CD4-positive, CD25-positive, alpha-beta regulatory T cell (primary cell): ENCODE results near the gene MRPL41. TPM values are rescaled to one million over a fixed set of nuclear protein-coding genes. Genes with fewer than 3 reads are reported as not detected.
A peak's percentile ranks its signal among the peaks of the same experiment; 100 is the strongest.
"Not testable (repeated sequence)": the region's sequence is repeated elsewhere in the genome, so short reads cannot be mapped to it uniquely, and the experiment has no call there.

Experiments
- ATAC-seq, 2 donors: fragments of 150-1000 bp; cut with Tn5 transposase; one replicate each; pipeline ENCODE4 v1.10.0; 2021; ENCODE audit warnings: low read depth in 2 of 2, moderate number of reproducible peaks in 2 of 2, moderate library complexity in 1 of 2
- DNase-seq, 3 donors: peaks; one replicate each; pipeline versions ENCODE4 v3.0.0 to v3.0.0-alpha.2; 2012 to 2022; ENCODE audit warnings: mixed read lengths in 1 of 3
- H3K27ac ChIP-seq: one replicate; pipeline ENCODE4 v1.7.0; 2013; ENCODE audit warnings: mild to moderate bottlenecking, low read length; ENCODE audit not compliant: insufficient read depth, poor library complexity, severe bottlenecking
- H3K27me3 ChIP-seq: one replicate; pipeline ENCODE4 v1.7.0; 2013; ENCODE audit warnings: low read length; ENCODE audit not compliant: control insufficient read depth, insufficient read depth
- H3K36me3 ChIP-seq: one replicate; pipeline ENCODE4 v1.7.0; 2013; ENCODE audit warnings: mild to moderate bottlenecking, low read length, moderate library complexity; ENCODE audit not compliant: control insufficient read depth, insufficient read depth
- H3K4me1 ChIP-seq: 2 replicates; pipeline ENCODE4 v1.7.0; 2013; ENCODE audit warnings: mild to moderate bottlenecking, low read length; ENCODE audit not compliant: insufficient read depth, control insufficient read depth, poor library complexity, severe bottlenecking
- H3K4me3 ChIP-seq: one replicate; pipeline ENCODE4 v1.7.0; 2013; ENCODE audit warnings: low read depth, mild to moderate bottlenecking, low read length, moderate library complexity
- H3K9me3 ChIP-seq, 2 experiments: 1 replicate in 1 of 2; 2 replicates in 1 of 2; pipeline ENCODE4 v1.7.0; 2013; ENCODE audit warnings: low read length in 2 of 2, mild to moderate bottlenecking in 1 of 2, moderate library complexity in 1 of 2; ENCODE audit not compliant: control insufficient read depth in 2 of 2
- H3K27ac Mint-ChIP-seq, 3 donors: one replicate each; pipeline ENCODE4 v1.8.0; 2020 to 2022; ENCODE audit warnings: mild to moderate bottlenecking in 3 of 3, mixed read lengths in 3 of 3, moderate library complexity in 2 of 3
- H3K27me3 Mint-ChIP-seq: one replicate; pipeline ENCODE4 v1.8.0; 2022; ENCODE audit warnings: mild to moderate bottlenecking, mixed read lengths
- H3K36me3 Mint-ChIP-seq: one replicate; pipeline ENCODE4 v1.8.0; 2020; ENCODE audit warnings: mixed read lengths
- H3K4me1 Mint-ChIP-seq, 4 donors: one replicate each; pipeline ENCODE4 v1.8.0; 2020 to 2022; ENCODE audit warnings: mixed read lengths in 4 of 4, mild to moderate bottlenecking in 1 of 4
- H3K4me3 Mint-ChIP-seq, 4 donors: one replicate each; pipeline ENCODE4 v1.8.0; 2020 to 2022; ENCODE audit warnings: mild to moderate bottlenecking in 4 of 4, mixed read lengths in 4 of 4, moderate library complexity in 3 of 4
- H3K9me3 Mint-ChIP-seq, 7 donors: one replicate each; pipeline ENCODE4 v1.8.0; 2020 to 2022; ENCODE audit warnings: mixed read lengths in 7 of 7, mild to moderate bottlenecking in 3 of 7, moderate library complexity in 2 of 7
- polyA plus RNA-seq, 4 donors: library from polyadenylated mRNA; unstranded; fragments of 300-500 nt; fragmentation: Illumina TruSeq; gene quantifications; one replicate each; pipeline ENCODE4 v1.2.3, GENCODE V29; 2021
- total RNA-seq: library from RNA; stranded (reverse); gene quantifications from one replicate; pipeline ENCODE4 v1.2.3, GENCODE V29; 2022

The MRPL41 gene
- total and polyA plus RNA-seq, 5 donors from 2014 or later = 38.1 to 64.3 (median 44.2) TPM

GRCh38 chr9:137550958-137551263 is 768 bp upstream of the MRPL41 start:
- not testable (repeated sequence) for H3K27ac Mint-ChIP-seq, ATAC-seq, H3K36me3 ChIP-seq, H3K27me3 ChIP-seq, H3K4me3 ChIP-seq, DNase-seq, H3K9me3 ChIP-seq, H3K27me3 Mint-ChIP-seq, H3K36me3 Mint-ChIP-seq, H3K9me3 Mint-ChIP-seq
- H3K27ac ChIP-seq = peak overlapping the region; percentile 76
- peaks cover 15% of the 10 kb centered on the region for H3K4me1 ChIP-seq
- peaks cover 0 to 29% (median 12%) of the 10 kb centered on the region in 4 donors for H3K4me1 Mint-ChIP-seq
- H3K4me3 Mint-ChIP-seq = peak overlapping the region in 2 of 4 donors; percentile 31 to 63

- H3K27me3 Mint-ChIP-seq = no peaks in the 10 kb centered on the region
- Histone ChIP-seq H3K27ac (peak overlapping the region; percentile 76), H3K27me3 (no peaks in the 10 kb centered on the region), H3K4me3 (peak overlapping the region; percentile 57), H3K4me1 (peaks cover 15% of the 10 kb centered on the region), H3K9me3 (no peaks in the 10 kb centered on the region), H3K36me3 (peaks cover 19% of the 10 kb centered on the region)
- H3K4me1 Mint-ChIP-seq = peaks cover 0 to 26% (median 11%) of the 10 kb centered on the region in 4 donors
- H3K9me3 Mint-ChIP-seq = peaks cover 0 to 2% (median 0%) of the 10 kb centered on the region in 7 donors
- H3K36me3 Mint-ChIP-seq = peaks cover 9% of the 10 kb centered on the region
- ATAC-seq (no peak), DNase-seq (peak in 2 of 3 donors; percentile 20 to 40)
- peak overlapping the region; percentile 85 to 90 (median 86) for H3K4me3 Mint-ChIP-seq
- peak overlapping the region; percentile 85 to 92 (median 85) for H3K27ac Mint-ChIP-seq
Measured at GRCh38 chr9:137552022-137552768, 516 bp downstream of the MRPL41 start.

GRCh38 chr9:137553654-137554053 is 2.0 kb downstream of the MRPL41 start:
- peaks cover 12% of the 10 kb centered on the region for H3K36me3 Mint-ChIP-seq
- H3K4me3 Mint-ChIP-seq = peak overlapping the region in 3 of 4 donors; percentile 3 to 55 (median 6)
- not testable (repeated sequence) for H3K9me3 ChIP-seq, DNase-seq, H3K9me3 Mint-ChIP-seq, H3K27ac ChIP-seq, H3K4me3 ChIP-seq, ATAC-seq, H3K27me3 ChIP-seq, H3K27ac Mint-ChIP-seq, H3K27me3 Mint-ChIP-seq
- peaks cover 15% of the 10 kb centered on the region for H3K4me1 ChIP-seq
- H3K4me1 Mint-ChIP-seq = peaks cover 0 to 23% (median 9%) of the 10 kb centered on the region in 4 donors
- H3K36me3 ChIP-seq = peaks cover 27% of the 10 kb centered on the region

GRCh38 chr9:137554349-137554748 is 2.7 kb downstream of the MRPL41 start:
- Histone ChIP-seq H3K27me3 (no peaks in the 10 kb centered on the region), H3K36me3 (peaks cover 27% of the 10 kb centered on the region), H3K27ac (no peak overlapping the region), H3K4me3 (no peak overlapping the region), H3K4me1 (peaks cover 15% of the 10 kb centered on the region), H3K9me3 (no peaks in the 10 kb centered on the region)
- ATAC-seq (no peak), DNase-seq (no peak)
- no peaks in the 10 kb centered on the region for H3K27me3 Mint-ChIP-seq
- H3K4me1 Mint-ChIP-seq = peaks cover 0 to 18% (median 9%) of the 10 kb centered on the region in 4 donors
- peaks cover 12% of the 10 kb centered on the region for H3K36me3 Mint-ChIP-seq
- no peak overlapping the region for H3K27ac Mint-ChIP-seq
- peak overlapping the region in 3 of 4 donors; percentile 39 to 75 (median 61) for H3K4me3 Mint-ChIP-seq
- peaks cover 0 to 2% (median 0%) of the 10 kb centered on the region in 7 donors for H3K9me3 Mint-ChIP-seq

GRCh38 chr9:137555179-137555578 is 3.5 kb downstream of the MRPL41 start:
- Histone ChIP-seq H3K36me3 (peaks cover 31% of the 10 kb centered on the region), H3K4me1 (peaks cover 9% of the 10 kb centered on the region), H3K9me3 (no peaks in the 10 kb centered on the region), H3K4me3 (no peak overlapping the region), H3K27ac (no peak overlapping the region), H3K27me3 (no peaks in the 10 kb centered on the region)
- H3K4me3 Mint-ChIP-seq = peak overlapping the region in 1 of 4 donors; percentile 75
- no peaks in the 10 kb centered on the region for H3K27me3 Mint-ChIP-seq
- ATAC-seq (no peak), DNase-seq (no peak)
- H3K27ac Mint-ChIP-seq = no peak overlapping the region
- peaks cover 0 to 11% (median 6%) of the 10 kb centered on the region in 4 donors for H3K4me1 Mint-ChIP-seq
- peaks cover 17% of the 10 kb centered on the region for H3K36me3 Mint-ChIP-seq
- peaks cover 0 to 2% (median 0%) of the 10 kb centered on the region in 7 donors for H3K9me3 Mint-ChIP-seq

GRCh38 chr9:137556069-137556838 is 4.6 kb downstream of the MRPL41 start:
- DNase-seq = no peak
- H3K4me1 Mint-ChIP-seq = peaks cover 0 to 11% (median 5%) of the 10 kb centered on the region in 4 donors
- peaks cover 17% of the 10 kb centered on the region for H3K36me3 Mint-ChIP-seq
- Histone ChIP-seq H3K9me3 (no peaks in the 10 kb centered on the region), H3K36me3 (peaks cover 32% of the 10 kb centered on the region), H3K4me3 (no peak overlapping the region), H3K27ac (no peak overlapping the region), H3K4me1 (peaks cover 5% of the 10 kb centered on the region), H3K27me3 (no peaks in the 10 kb centered on the region)
- ATAC-seq = no peak
- no peaks in the 10 kb centered on the region for H3K27me3 Mint-ChIP-seq
- peaks cover 0 to 2% (median 0%) of the 10 kb centered on the region in 7 donors for H3K9me3 Mint-ChIP-seq
- no peak overlapping the region for H3K4me3 Mint-ChIP-seq
- H3K27ac Mint-ChIP-seq = no peak overlapping the region

GRCh38 chr9:137558127-137558526 is 6.4 kb downstream of the MRPL41 start:
- Mint-ChIP-seq H3K9me3 (no peaks in the 10 kb centered on the region), H3K4me1 (peaks cover 0 to 7% (median 3%) of the 10 kb centered on the region in 4 donors), H3K27me3 (no peaks in the 10 kb centered on the region), H3K4me3 (no peak overlapping the region), H3K27ac (peak overlapping the region in 1 of 3 donors; percentile 52), H3K36me3 (peaks cover 23% of the 10 kb centered on the region)
- H3K4me3 ChIP-seq = no peak overlapping the region
- H3K27ac ChIP-seq = no peak overlapping the region
- DNase-seq (no peak), ATAC-seq (no peak)
- H3K36me3 ChIP-seq = peaks cover 32% of the 10 kb centered on the region
- H3K27me3 ChIP-seq = no peaks in the 10 kb centered on the region
- H3K9me3 ChIP-seq = no peaks in the 10 kb centered on the region
- no peaks in the 10 kb centered on the region for H3K4me1 ChIP-seq
